ENCODE measurements around the gene SIVA1.

Gene SIVA1

GRCh38 chr14:104800015-104800770 is 47.2 kb downstream of the SIVA1 start:
- H3K36me3 ChIP-seq (ENCODE audit: control insufficient read depth in 2 of 2, insufficient read depth in 1 of 2, low read length in 2 of 2): no peaks in the 10 kb centered on the region
- H3K27ac ChIP-seq (ENCODE audit: extremely low read depth, low read depth, low read length): no peak overlapping the region; the same call in 1 of the 2 replicates
- H3K4me3 ChIP-seq (ENCODE audit: low read depth, low read length): peak overlapping the region; percentile 43
- TF ChIP-seq, protein P1, sequence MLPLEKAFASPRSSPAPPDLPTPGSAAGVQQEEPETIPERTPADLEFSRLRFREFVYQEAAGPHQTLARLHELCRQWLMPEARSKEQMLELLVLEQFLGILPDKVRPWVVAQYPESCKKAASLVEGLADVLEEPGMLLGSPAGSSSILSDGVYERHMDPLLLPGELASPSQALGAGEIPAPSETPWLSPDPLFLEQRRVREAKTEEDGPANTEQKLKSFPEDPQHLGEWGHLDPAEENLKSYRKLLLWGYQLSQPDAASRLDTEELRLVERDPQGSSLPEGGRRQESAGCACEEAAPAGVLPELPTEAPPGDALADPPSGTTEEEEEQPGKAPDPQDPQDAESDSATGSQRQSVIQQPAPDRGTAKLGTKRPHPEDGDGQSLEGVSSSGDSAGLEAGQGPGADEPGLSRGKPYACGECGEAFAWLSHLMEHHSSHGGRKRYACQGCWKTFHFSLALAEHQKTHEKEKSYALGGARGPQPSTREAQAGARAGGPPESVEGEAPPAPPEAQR (tag by site-specific recombination; IDR thresholded peaks at IDR 0.05): no peak
- TF ChIP-seq KLF8 (tag by site-specific recombination; IDR thresholded peaks at IDR 0.05) (peak; percentile 70; the same call in 1 of the 2 replicates), ZFP69B (tag by site-specific recombination; IDR thresholded peaks at IDR 0.05) (0 out of 2 replicates have a peak, but pooled peaks have one; percentile 25), KLF16 (tag by site-specific recombination; IDR thresholded peaks at IDR 0.05) (0 out of 2 replicates have a peak, but pooled peaks have one; percentile 27), KLF10 (tag by site-specific recombination; IDR thresholded peaks at IDR 0.05) (no peak), ZNF473 (tag by site-specific recombination; IDR thresholded peaks at IDR 0.05) (no peak), ZXDB (tag by site-specific recombination; IDR thresholded peaks at IDR 0.05) (peak; percentile 65), SP2 (tag by site-specific recombination; IDR thresholded peaks at IDR 0.05) (peak; percentile 21), MZF1 (tag by site-specific recombination; IDR thresholded peaks at IDR 0.05; ENCODE audit: borderline replicate concordance) (no peak), ZFP41 (tag by site-specific recombination; IDR thresholded peaks at IDR 0.05; ENCODE audit: borderline replicate concordance) (no peak), ZNF600 (tag by site-specific recombination; IDR thresholded peaks at IDR 0.05) (0 out of 2 replicates have a peak, but pooled peaks have one; percentile 4), GLIS2 (tag by site-specific recombination; IDR thresholded peaks at IDR 0.05) (peak; percentile 74), ZNF549 (tag by site-specific recombination; IDR thresholded peaks at IDR 0.05) (no peak), SP7 (tag by site-specific recombination; IDR thresholded peaks at IDR 0.05) (no peak; the same call in 1 of the 2 replicates), ZNF449 (tag by site-specific recombination; IDR thresholded peaks at IDR 0.05) (no peak; the same call in 1 of the 2 replicates), ZNF629 (tag by site-specific recombination; IDR thresholded peaks at IDR 0.05) (peak; percentile 60), GLIS1 (tag by site-specific recombination; IDR thresholded peaks at IDR 0.05) (peak; percentile 67), KLF1 (tag by site-specific recombination; IDR thresholded peaks at IDR 0.05) (peak; percentile 80), ZNF114 (tag by site-specific recombination; IDR thresholded peaks at IDR 0.05) (no peak), PATZ1 (tag by site-specific recombination; IDR thresholded peaks at IDR 0.05) (peak; percentile 24; the same call in 1 of the 2 replicates), KLF9 (tag by site-specific recombination; IDR thresholded peaks at IDR 0.05; ENCODE audit: low read depth) (peak; percentile 66), ZNF350 (tag by site-specific recombination; IDR thresholded peaks at IDR 0.05) (no peak)
- TF ChIP-seq, protein P2, sequence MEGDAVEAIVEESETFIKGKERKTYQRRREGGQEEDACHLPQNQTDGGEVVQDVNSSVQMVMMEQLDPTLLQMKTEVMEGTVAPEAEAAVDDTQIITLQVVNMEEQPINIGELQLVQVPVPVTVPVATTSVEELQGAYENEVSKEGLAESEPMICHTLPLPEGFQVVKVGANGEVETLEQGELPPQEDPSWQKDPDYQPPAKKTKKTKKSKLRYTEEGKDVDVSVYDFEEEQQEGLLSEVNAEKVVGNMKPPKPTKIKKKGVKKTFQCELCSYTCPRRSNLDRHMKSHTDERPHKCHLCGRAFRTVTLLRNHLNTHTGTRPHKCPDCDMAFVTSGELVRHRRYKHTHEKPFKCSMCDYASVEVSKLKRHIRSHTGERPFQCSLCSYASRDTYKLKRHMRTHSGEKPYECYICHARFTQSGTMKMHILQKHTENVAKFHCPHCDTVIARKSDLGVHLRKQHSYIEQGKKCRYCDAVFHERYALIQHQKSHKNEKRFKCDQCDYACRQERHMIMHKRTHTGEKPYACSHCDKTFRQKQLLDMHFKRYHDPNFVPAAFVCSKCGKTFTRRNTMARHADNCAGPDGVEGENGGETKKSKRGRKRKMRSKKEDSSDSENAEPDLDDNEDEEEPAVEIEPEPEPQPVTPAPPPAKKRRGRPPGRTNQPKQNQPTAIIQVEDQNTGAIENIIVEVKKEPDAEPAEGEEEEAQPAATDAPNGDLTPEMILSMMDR (tag by site-specific recombination; IDR thresholded peaks at IDR 0.05): peak; percentile 39; the same call in 1 of the 2 replicates
- TF ChIP-seq, protein P3, sequence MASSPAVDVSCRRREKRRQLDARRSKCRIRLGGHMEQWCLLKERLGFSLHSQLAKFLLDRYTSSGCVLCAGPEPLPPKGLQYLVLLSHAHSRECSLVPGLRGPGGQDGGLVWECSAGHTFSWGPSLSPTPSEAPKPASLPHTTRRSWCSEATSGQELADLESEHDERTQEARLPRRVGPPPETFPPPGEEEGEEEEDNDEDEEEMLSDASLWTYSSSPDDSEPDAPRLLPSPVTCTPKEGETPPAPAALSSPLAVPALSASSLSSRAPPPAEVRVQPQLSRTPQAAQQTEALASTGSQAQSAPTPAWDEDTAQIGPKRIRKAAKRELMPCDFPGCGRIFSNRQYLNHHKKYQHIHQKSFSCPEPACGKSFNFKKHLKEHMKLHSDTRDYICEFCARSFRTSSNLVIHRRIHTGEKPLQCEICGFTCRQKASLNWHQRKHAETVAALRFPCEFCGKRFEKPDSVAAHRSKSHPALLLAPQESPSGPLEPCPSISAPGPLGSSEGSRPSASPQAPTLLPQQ (tag by site-specific recombination; IDR thresholded peaks at IDR 0.05): 0 out of 2 replicates have a peak, but pooled peaks have one; percentile 19
- TF ChIP-seq, protein P4, sequence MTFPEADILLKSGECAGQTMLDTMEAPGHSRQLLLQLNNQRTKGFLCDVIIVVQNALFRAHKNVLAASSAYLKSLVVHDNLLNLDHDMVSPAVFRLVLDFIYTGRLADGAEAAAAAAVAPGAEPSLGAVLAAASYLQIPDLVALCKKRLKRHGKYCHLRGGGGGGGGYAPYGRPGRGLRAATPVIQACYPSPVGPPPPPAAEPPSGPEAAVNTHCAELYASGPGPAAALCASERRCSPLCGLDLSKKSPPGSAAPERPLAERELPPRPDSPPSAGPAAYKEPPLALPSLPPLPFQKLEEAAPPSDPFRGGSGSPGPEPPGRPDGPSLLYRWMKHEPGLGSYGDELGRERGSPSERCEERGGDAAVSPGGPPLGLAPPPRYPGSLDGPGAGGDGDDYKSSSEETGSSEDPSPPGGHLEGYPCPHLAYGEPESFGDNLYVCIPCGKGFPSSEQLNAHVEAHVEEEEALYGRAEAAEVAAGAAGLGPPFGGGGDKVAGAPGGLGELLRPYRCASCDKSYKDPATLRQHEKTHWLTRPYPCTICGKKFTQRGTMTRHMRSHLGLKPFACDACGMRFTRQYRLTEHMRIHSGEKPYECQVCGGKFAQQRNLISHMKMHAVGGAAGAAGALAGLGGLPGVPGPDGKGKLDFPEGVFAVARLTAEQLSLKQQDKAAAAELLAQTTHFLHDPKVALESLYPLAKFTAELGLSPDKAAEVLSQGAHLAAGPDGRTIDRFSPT (tag by site-specific recombination; IDR thresholded peaks at IDR 0.05): peak; percentile 72; the same call in 1 of the 2 replicates
- TF ChIP-seq, protein P5, sequence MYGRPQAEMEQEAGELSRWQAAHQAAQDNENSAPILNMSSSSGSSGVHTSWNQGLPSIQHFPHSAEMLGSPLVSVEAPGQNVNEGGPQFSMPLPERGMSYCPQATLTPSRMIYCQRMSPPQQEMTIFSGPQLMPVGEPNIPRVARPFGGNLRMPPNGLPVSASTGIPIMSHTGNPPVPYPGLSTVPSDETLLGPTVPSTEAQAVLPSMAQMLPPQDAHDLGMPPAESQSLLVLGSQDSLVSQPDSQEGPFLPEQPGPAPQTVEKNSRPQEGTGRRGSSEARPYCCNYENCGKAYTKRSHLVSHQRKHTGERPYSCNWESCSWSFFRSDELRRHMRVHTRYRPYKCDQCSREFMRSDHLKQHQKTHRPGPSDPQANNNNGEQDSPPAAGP (tag by site-specific recombination; IDR thresholded peaks at IDR 0.05): peak; percentile 68; the same call in 1 of the 2 replicates

More at GRCh38 chr14:104800015-104800770, 47.2 kb downstream of the SIVA1 start:
- peaks cover 3% of the 10 kb centered on the region for H3K4me1 ChIP-seq (ENCODE audit: control insufficient read depth, insufficient read depth, low read length)
- ChIA-PET POLR2A (interaction anchor here (1.6 kb wide), 1 partner anchor 26 kb away, joined by 7 read pairs; no protein-coding TSS in a partner anchor), CTCF (no interaction called here)
- H3K9me3 ChIP-seq (ENCODE audit: control insufficient read depth, insufficient read depth, low read depth, low read length): no peaks in the 10 kb centered on the region
